ENCODE results near the gene UFSP2.

DNA sequence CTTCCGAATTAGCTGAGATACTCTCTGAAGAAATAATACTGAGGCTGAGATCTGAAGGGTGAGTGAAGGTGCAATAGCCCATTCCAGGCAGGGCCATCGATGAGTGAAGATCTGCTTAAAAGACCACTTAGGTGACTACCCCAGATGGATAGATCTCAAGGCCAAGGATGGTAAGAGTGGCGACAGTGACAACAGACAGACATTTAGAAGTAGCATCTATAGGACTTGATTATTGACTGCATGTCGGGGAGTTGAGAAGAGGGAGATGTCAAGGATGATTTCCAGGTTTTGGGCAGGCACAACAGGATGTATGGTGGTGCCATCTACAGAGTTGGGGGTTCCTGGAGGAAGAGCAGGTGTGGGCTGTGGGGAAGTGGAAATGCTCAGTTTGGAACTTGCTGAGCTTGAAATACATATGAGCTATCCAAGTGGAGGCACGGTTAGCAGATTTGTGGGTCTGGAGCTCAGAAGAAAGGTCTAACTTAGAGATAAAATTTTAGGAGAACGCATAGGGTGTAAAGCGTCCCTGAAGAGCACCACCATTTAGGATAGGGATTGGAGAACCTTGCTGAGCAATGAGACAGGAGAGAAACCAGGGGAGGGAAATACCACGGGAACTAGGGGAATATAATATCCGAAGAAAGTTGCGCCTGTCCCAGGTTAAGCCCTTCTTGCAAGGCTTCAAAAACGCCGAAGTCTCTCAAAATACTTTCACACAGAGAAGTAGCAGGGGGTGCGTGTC, 688 bp downstream of the UFSP2 start:
- TF ChIP-seq CTCF (IDR thresholded peaks at IDR 0.05; ENCODE audit: low read depth, low read length, poor library complexity, severe bottlenecking) (no peak), EZH2phosphoT487 (IDR thresholded peaks at IDR 0.05; ENCODE audit: borderline replicate concordance, low read length) (no peak)
